HCT116 (cell line): ENCODE measurements around the gene LRRC56. TPM values are rescaled to one million over a fixed set of nuclear protein-coding genes. Genes with fewer than 3 reads are reported as not detected.

ENCODE experiments used
- ATAC-seq: fragments of 200-7000 bp; cut with Tn5 transposase; 2 replicates; pipeline ENCODE4 v1.9.1; 2020; ENCODE audit warnings: mild to moderate bottlenecking, moderate library complexity
- BruUV-seq: library from RNA; stranded (reverse); fragments of 400-500 nt; replicated peaks from 2 replicates; lab custom pipeline; 2021; lab: Mats Ljungman, UMichigan
- CTCF ChIA-PET: fragments of 300-600 bp; sonication (Branson Sonifier 250); formaldehyde crosslinking; loops from one replicate; lab custom pipeline; 2021; ENCODE audit warnings: antibody characterized with exemption; lab: Charles Lee
- POLR2A ChIA-PET: fragments of 300-600, 350-600 bp; sonication (Branson Sonifier 250); formaldehyde crosslinking; loops from one replicate; lab custom pipeline; 2021; ENCODE audit warnings: antibody characterized with exemption; lab: Charles Lee
- RAD21 ChIA-PET, 2 experiments: fragments of 300-600 bp; sonication (Branson Sonifier 250); formaldehyde crosslinking; loops; one replicate each; lab custom pipeline; 2023; ENCODE audit warnings: low total read pairs in 2 of 2; ENCODE audit not compliant: uncharacterized antibody in 2 of 2, unreplicated experiment in 2 of 2, low non-redundant PET in 1 of 2; lab: Charles Lee
- DNase-seq: peaks from one replicate; pipeline ENCODE4 v3.0.0-alpha.2; 2010; ENCODE audit warnings: low read depth, low spot score
- H2AFZ ChIP-seq: fragments of 200-600 bp; shearing (Covaris generic), sonication (generic); 2 replicates; pipeline ENCODE4 v1.6.1; 2017; ENCODE audit warnings: low read depth, mixed run types, mixed read lengths, antibody characterized with exemption, low read length; ENCODE audit not compliant: poor library complexity, severe bottlenecking
- H3K27ac ChIP-seq: 2 replicates; pipeline ENCODE4 v1.5.1; 2012; ENCODE audit warnings: low read depth, low read length
- H3K27me3 ChIP-seq: fragments of 200-600 bp; sonication (generic); 2 replicates; pipeline ENCODE4 v1.6.1; 2016; ENCODE audit warnings: mixed run types, low read length, mixed read lengths; ENCODE audit not compliant: insufficient read depth
- H3K36me3 ChIP-seq, 2 experiments: fragments of 200-500 bp in 1 of 2; fragments of 200-600 bp in 1 of 2; sonication (Bioruptor generic) in 1 of 2; sonication (generic) in 1 of 2; 2 replicates each; pipeline versions ENCODE4 v1.5.1 to v1.6.1; 2014 to 2016; ENCODE audit warnings: low read length in 2 of 2, inconsistent platforms in 1 of 2, mixed read lengths in 1 of 2, mixed run types in 1 of 2; ENCODE audit not compliant: insufficient read depth in 2 of 2, control insufficient read depth in 1 of 2
- H3K4me1 ChIP-seq, 2 experiments: fragments of 200-600 bp in 1 of 2; sonication (generic) in 1 of 2; 2 replicates each; pipeline versions ENCODE4 v1.5.1 to v1.6.1; 2012 to 2017; ENCODE audit warnings: low read length in 2 of 2, inconsistent platforms in 1 of 2, mild to moderate bottlenecking in 1 of 2, mixed read lengths in 1 of 2, mixed run types in 1 of 2, moderate library complexity in 1 of 2; ENCODE audit not compliant: insufficient read depth in 2 of 2, control insufficient read depth in 1 of 2
- H3K4me2 ChIP-seq: fragments of 200-600 bp; sonication (generic); 2 replicates; pipeline ENCODE4 v1.6.1; 2017; ENCODE audit warnings: mixed run types, low read length, mixed read lengths
- H3K4me3 ChIP-seq, 2 experiments: fragments of 200-600 bp in 1 of 2; sonication (generic) in 1 of 2; replicated peaks in 1 of 2; 2 replicates each; pipeline ENCODE4 v1.5.1; 2011 to 2016; ENCODE audit warnings: low read length in 2 of 2, control low read depth in 1 of 2, low read depth in 1 of 2, mild to moderate bottlenecking in 1 of 2, mixed read lengths in 1 of 2, mixed run types in 1 of 2
- H3K79me2 ChIP-seq: fragments of 200-600 bp; sonication (generic); 2 replicates; pipeline ENCODE4 v1.6.1; 2017; ENCODE audit warnings: mild to moderate bottlenecking, mixed run types, low read length, moderate library complexity, mixed read lengths; ENCODE audit not compliant: insufficient read depth
- H3K9ac ChIP-seq: fragments of 200-600 bp; sonication (generic); 2 replicates; pipeline ENCODE4 v1.6.1; 2016; ENCODE audit warnings: low read length, mixed read lengths
- H3K9me2 ChIP-seq: fragments of 200-600 bp; sonication (generic), shearing (Covaris generic); 2 replicates; pipeline ENCODE4 v1.6.1; 2017; ENCODE audit warnings: mixed run types, mild to moderate bottlenecking, moderate library complexity; ENCODE audit not compliant: insufficient read depth
- H3K9me3 ChIP-seq, 2 experiments: fragments of 200-500 bp in 1 of 2; fragments of 200-600 bp in 1 of 2; sonication (Bioruptor generic) in 1 of 2; sonication (generic) in 1 of 2; 2 replicates each; pipeline ENCODE4 v1.6.1; 2014 to 2017; ENCODE audit warnings: low read length in 2 of 2, mixed read lengths in 2 of 2, inconsistent platforms in 1 of 2, low read depth in 1 of 2, mild to moderate bottlenecking in 1 of 2, mixed run types in 1 of 2, moderate library complexity in 1 of 2; ENCODE audit not compliant: control insufficient read depth in 1 of 2, insufficient read depth in 1 of 2
- H4K20me1 ChIP-seq: fragments of 200-600 bp; sonication (generic), shearing (Covaris generic); 2 replicates; pipeline ENCODE4 v1.6.1; 2017; ENCODE audit warnings: mixed run types, mild to moderate bottlenecking, moderate library complexity; ENCODE audit not compliant: insufficient read depth
- CBX3 ChIP-seq: IDR thresholded peaks from 2 replicates; pipeline ENCODE4 v1.6.1; 2012; ENCODE audit warnings: low read depth
- EGR1 ChIP-seq: IDR thresholded peaks from 2 replicates; pipeline ENCODE4 v1.6.1; 2012; ENCODE audit warnings: low read depth
- ZFX ChIP-seq: fragments of 450-650 bp; IDR thresholded peaks from 2 replicates; pipeline ENCODE4 v1.6.1; 2017
- intact Hi-C: fragments of 100-400 bp; cut with micrococcal nuclease; formaldehyde crosslinking; loops from 2 replicates; pipeline ENCODE4 v1.10.0; 2022
- total RNA-seq: library from RNA; stranded (reverse); gene quantifications from one replicate; pipeline ENCODE4 v1.2.1, GENCODE V29; 2021; ENCODE audit not compliant: unreplicated experiment
- TF ChIP-seq, protein P1 (sequence below): IDR thresholded peaks from 2 replicates; pipeline ENCODE4 v1.6.1; 2011; ENCODE audit warnings: mild to moderate bottlenecking, low read length, moderate library complexity; ENCODE audit not compliant: insufficient replicate concordance; ENCODE audit errors: extremely low read depth

The LRRC56 gene
- total RNA-seq, 1 experiment from 2014 or later, result 9.1 TPM

- DNase-seq (no peak), ATAC-seq (no peak)
- intact Hi-C loops, result no loop called here
- Histone ChIP-seq H3K79me2 (peaks cover 13% of the 10 kb centered on the region), H2AFZ (no peak overlapping the region), H3K27me3 (no peaks in the 10 kb centered on the region), H3K9ac (no peak overlapping the region), H3K9me3 (no peaks in the 10 kb centered on the region), H3K27ac (no peak overlapping the region), H4K20me1 (no peaks in the 10 kb centered on the region), H3K4me1 (no peaks in the 10 kb centered on the region), H3K9me2 (no peaks in the 10 kb centered on the region), H3K4me3 (no peak overlapping the region), H3K36me3 (no peaks in the 10 kb centered on the region), H3K4me2 (no peak overlapping the region)
- ChIA-PET POLR2A (no interaction called here), CTCF (no interaction called here), RAD21 (no interaction called here)
- TF ChIP-seq EGR1, result no peak
- no peak for TF ChIP-seq ZFX
- no peak for TF ChIP-seq CBX3
- BruUV-seq, result no TSS peak
These were observed 49.3 kb upstream of the LRRC56 start for GRCh38 chr11:488062-488461.

- ChIA-PET POLR2A (no interaction called here), RAD21 (no interaction called here), CTCF (no interaction called here)
- no peak for ATAC-seq
- no peak for DNase-seq
- Histone ChIP-seq H4K20me1 (no peaks in the 10 kb centered on the region), H3K4me2 (no peak overlapping the region), H3K36me3 (no peaks in the 10 kb centered on the region; a peak in 1 of 4 replicates), H3K4me1 (no peaks in the 10 kb centered on the region), H3K27ac (no peak overlapping the region), H2AFZ (no peak overlapping the region), H3K9me3 (no peaks in the 10 kb centered on the region), H3K9me2 (no peaks in the 10 kb centered on the region), H3K27me3 (no peaks in the 10 kb centered on the region), H3K9ac (no peak overlapping the region), H3K4me3 (no peak overlapping the region), H3K79me2 (peaks cover 9% of the 10 kb centered on the region)
- intact Hi-C loops, result no loop called here
- TF ChIP-seq, protein P1, sequence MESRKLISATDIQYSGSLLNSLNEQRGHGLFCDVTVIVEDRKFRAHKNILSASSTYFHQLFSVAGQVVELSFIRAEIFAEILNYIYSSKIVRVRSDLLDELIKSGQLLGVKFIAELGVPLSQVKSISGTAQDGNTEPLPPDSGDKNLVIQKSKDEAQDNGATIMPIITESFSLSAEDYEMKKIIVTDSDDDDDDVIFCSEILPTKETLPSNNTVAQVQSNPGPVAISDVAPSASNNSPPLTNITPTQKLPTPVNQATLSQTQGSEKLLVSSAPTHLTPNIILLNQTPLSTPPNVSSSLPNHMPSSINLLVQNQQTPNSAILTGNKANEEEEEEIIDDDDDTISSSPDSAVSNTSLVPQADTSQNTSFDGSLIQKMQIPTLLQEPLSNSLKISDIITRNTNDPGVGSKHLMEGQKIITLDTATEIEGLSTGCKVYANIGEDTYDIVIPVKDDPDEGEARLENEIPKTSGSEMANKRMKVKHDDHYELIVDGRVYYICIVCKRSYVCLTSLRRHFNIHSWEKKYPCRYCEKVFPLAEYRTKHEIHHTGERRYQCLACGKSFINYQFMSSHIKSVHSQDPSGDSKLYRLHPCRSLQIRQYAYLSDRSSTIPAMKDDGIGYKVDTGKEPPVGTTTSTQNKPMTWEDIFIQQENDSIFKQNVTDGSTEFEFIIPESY, result no peak
- no TSS peak for BruUV-seq
These were observed 48.7 kb upstream of the LRRC56 start for GRCh38 chr11:488579-488978.
